Ishikawa (cell line): ENCODE measurements around the gene SLC2A2.

Experiments used
- CEBPB ChIP-seq: IDR thresholded peaks from 2 replicates; pipeline ENCODE4 v1.6.1; 2012
- CREB1 ChIP-seq: IDR thresholded peaks from 2 replicates; pipeline ENCODE4 v1.6.1; 2012; ENCODE audit warnings: low read depth
- EGR1 ChIP-seq: IDR thresholded peaks from 2 replicates; pipeline ENCODE4 v1.6.1; 2012
- EP300 ChIP-seq: IDR thresholded peaks from 2 replicates; pipeline ENCODE4 v1.6.1; 2012; ENCODE audit warnings: borderline replicate concordance
- FOXM1 ChIP-seq: IDR thresholded peaks from 2 replicates; pipeline ENCODE4 v1.6.1; 2012; ENCODE audit warnings: low read depth, borderline replicate concordance
- MAX ChIP-seq: IDR thresholded peaks from 2 replicates; pipeline ENCODE4 v1.6.1; 2012
- NFIC ChIP-seq: IDR thresholded peaks from 2 replicates; pipeline ENCODE4 v1.6.1; 2012
- RAD21 ChIP-seq: IDR thresholded peaks from 2 replicates; pipeline ENCODE4 v1.6.1; 2012; ENCODE audit warnings: low read depth
- REST ChIP-seq: IDR thresholded peaks from 2 replicates; pipeline ENCODE4 v1.6.1; 2012; ENCODE audit warnings: low read depth, mild to moderate bottlenecking
- TAF1 ChIP-seq: IDR thresholded peaks from 2 replicates; pipeline ENCODE4 v1.6.1; 2012; ENCODE audit warnings: low read depth, mild to moderate bottlenecking
- TCF12 ChIP-seq: IDR thresholded peaks from 2 replicates; pipeline ENCODE4 v1.6.1; 2012; ENCODE audit warnings: low read depth
- TEAD4 ChIP-seq: IDR thresholded peaks from 2 replicates; pipeline ENCODE4 v1.6.1; 2012
- USF1 ChIP-seq: IDR thresholded peaks from 2 replicates; pipeline ENCODE4 v1.6.1; 2012
- YY1 ChIP-seq: IDR thresholded peaks from 2 replicates; pipeline ENCODE4 v1.6.1; 2012; ENCODE audit warnings: low read depth
- ZBTB7A ChIP-seq: IDR thresholded peaks from 2 replicates; pipeline ENCODE4 v1.6.1; 2012; ENCODE audit warnings: low read depth

SLC2A2 gene

GRCh38 chr3:171018156-171018935, 8.2 kb downstream of the SLC2A2 start:
- TF ChIP-seq REST (no peak), YY1 (no peak), EP300 (no peak), MAX (no peak), FOXM1 (no peak), EGR1 (no peak), TAF1 (no peak), RAD21 (no peak), TEAD4 (no peak), TCF12 (no peak), CEBPB (no peak), NFIC (no peak), ZBTB7A (no peak), USF1 (no peak)

- TF ChIP-seq EP300 (no peak), MAX (no peak), USF1 (no peak), TAF1 (no peak), REST (no peak), CEBPB (no peak), CREB1 (no peak), RAD21 (no peak), EGR1 (no peak), NFIC (no peak), TCF12 (no peak)
These were observed 12.4 kb downstream of the SLC2A2 start for GRCh38 chr3:171013822-171014748.

- TF ChIP-seq CEBPB = no peak
- TF ChIP-seq RAD21 = no peak
- no peak for TF ChIP-seq NFIC
- no peak for TF ChIP-seq EP300
- no peak for TF ChIP-seq MAX
- TF ChIP-seq ZBTB7A = no peak
- no peak for TF ChIP-seq EGR1
- TF ChIP-seq REST = no peak
- TF ChIP-seq FOXM1 = no peak
- TF ChIP-seq CREB1 = no peak
- no peak for TF ChIP-seq YY1
- TF ChIP-seq TEAD4 = no peak
- no peak for TF ChIP-seq USF1
- TF ChIP-seq TAF1 = no peak
- TF ChIP-seq TCF12 = no peak
These were observed 14.6 kb downstream of the SLC2A2 start for GRCh38 chr3:171011873-171012336.
